Hypothalamus (tissue), 51 donors: ENCODE measurements around the gene CBL.
A peak's percentile ranks its signal among the peaks of the same experiment; 100 is the strongest.

Source experiments
- DNase-seq, 51 donors: peaks; one replicate each; lab custom pipeline; 2025; lab: John Stamatoyannopoulos, UW

CBL gene

GRCh38 chr11:119320776-119321524 lies 114.8 kb downstream of the CBL start:
- peak in 15 of 51 donors; percentile 39 to 78 (median 53) for DNase-seq

GRCh38 chr11:119322360-119322739 lies 116.2 kb downstream of the CBL start:
- DNase-seq: no peak

- no peak for DNase-seq
These were observed 116.9 kb downstream of the CBL start for GRCh38 chr11:119322921-119323531.

GRCh38 chr11:119323532-119324033 lies 117.4 kb downstream of the CBL start:
- DNase-seq: peak in 38 of 51 donors; percentile 12 to 91 (median 52)

- DNase-seq: no peak
These were observed 118.0 kb downstream of the CBL start for GRCh38 chr11:119324189-119324588.

GRCh38 chr11:119329320-119329719 lies 123.2 kb downstream of the CBL start:
- DNase-seq: no peak

- no peak for DNase-seq
These were observed 124.1 kb downstream of the CBL start for GRCh38 chr11:119330237-119330636.

GRCh38 chr11:119332111-119332765 lies 126.1 kb downstream of the CBL start:
- no peak for DNase-seq

- DNase-seq: peak; percentile 52 to 98 (median 93)
These were observed 128.2 kb downstream of the CBL start, which contains the start of gene RNF26 for GRCh38 chr11:119334174-119334930. TSS of gene RNF26 (plus strand) at chr11:119334527. CDS start at chr11:119335123, 596 bp downstream.

GRCh38 chr11:119335091-119335654 lies 129.0 kb downstream of the CBL start:
- no peak for DNase-seq

- DNase-seq: peak in 19 of 51 donors; percentile 11 to 69 (median 43)
These were observed 129.8 kb downstream of the CBL start for GRCh38 chr11:119335655-119336543.

GRCh38 chr11:119336744-119337469 lies 130.8 kb downstream of the CBL start:
- DNase-seq: no peak

- peak in 1 of 51 donors; percentile 29 for DNase-seq
These were observed 131.6 kb downstream of the CBL start for GRCh38 chr11:119337581-119338317.

GRCh38 chr11:119338318-119338890 lies 132.3 kb downstream of the CBL start:
- peak in 41 of 51 donors; percentile 10 to 85 (median 63) for DNase-seq

- peak in 2 of 51 donors; percentile 16 to 37 for DNase-seq
These were observed 132.9 kb downstream of the CBL start for GRCh38 chr11:119338965-119339588.

- DNase-seq: peak in 42 of 51 donors; percentile 31 to 88 (median 66)
These were observed 133.6 kb downstream of the CBL start for GRCh38 chr11:119339589-119340334.
